RWPE1 (cell line): ENCODE measurements around the gene SYNPO2.
"Not testable (repeated sequence)": the region's sequence is repeated elsewhere in the genome, so short reads cannot be mapped to it uniquely, and the experiment has no call there.

Experiments
- CTCF ChIA-PET: fragments of 350-600 bp; sonication (Branson Sonifier 250); formaldehyde crosslinking; extraction: SDS; loops from one replicate; lab custom pipeline; 2021; lab: Yijun Ruan, JAX
- POLR2A ChIA-PET: fragments of 400-600 bp; formaldehyde crosslinking; extraction: SDS; loops from one replicate; lab custom pipeline; 2020; ENCODE audit warnings: antibody characterized with exemption; ENCODE audit not compliant: low non-redundant PET; lab: Yijun Ruan, JAX
- DNase-seq: peaks from one replicate; pipeline ENCODE4 v3.0.0; 2012; ENCODE audit warnings: low spot score
- H3K27ac ChIP-seq: fragments of 450-650 bp; 2 replicates; pipeline ENCODE4 v1.5.1; 2017
- CTCF ChIP-seq: fragments of 450-650 bp; conservative IDR thresholded peaks from 2 replicates; pipeline ENCODE4 v1.5.1; 2017; ENCODE audit warnings: low read depth, mild to moderate bottlenecking

Gene SYNPO2

GRCh38 chr4:119005928-119006460, 117.3 kb downstream of the SYNPO2 start:
- POLR2A ChIA-PET, result no interaction called here
- no peak for DNase-seq

GRCh38 chr4:119008761-119009160, 120.1 kb downstream of the SYNPO2 start:
- no peak for DNase-seq
- no peak for TF ChIP-seq CTCF
- ChIA-PET POLR2A (interaction anchor here (0.6 kb wide), 1 partner anchor 200 kb away, joined by 4 read pairs; no protein-coding TSS in a partner anchor), CTCF (interaction anchor here (0.6 kb wide), 1 partner anchor 24 kb away, joined by 3 read pairs; no protein-coding TSS in a partner anchor)
- H3K27ac ChIP-seq, result no peak overlapping the region

More at GRCh38 chr4:119005928-119006460, 117.3 kb downstream of the SYNPO2 start:
- no peak overlapping the region for H3K27ac ChIP-seq
- CTCF ChIA-PET, result no interaction called here
- TF ChIP-seq CTCF, result no peak

GRCh38 chr4:119010221-119010620, 121.6 kb downstream of the SYNPO2 start:
- H3K27ac ChIP-seq, POLR2A ChIA-PET, DNase-seq: not testable (repeated sequence)
- CTCF ChIA-PET, result interaction anchor here (0.7 kb wide), 1 partner anchor 77 kb away, joined by 3 read pairs; no protein-coding TSS in a partner anchor

- DNase-seq, result no peak
- ChIA-PET CTCF (interaction anchor here (0.6 to 0.7 kb wide), 2 partner anchors 73 to 76 kb away, joined by 3 to 7 read pairs; no protein-coding TSS in a partner anchor), POLR2A (no interaction called here)
- no peak overlapping the region for H3K27ac ChIP-seq
- TF ChIP-seq CTCF, result no peak
Measured at GRCh38 chr4:119010909-119011606, 122.4 kb downstream of the SYNPO2 start.

- ChIA-PET POLR2A (no interaction called here), CTCF (interaction anchor here (0.6 kb wide), 1 partner anchor 73 kb away, joined by 7 read pairs; no protein-coding TSS in a partner anchor)
- no peak for TF ChIP-seq CTCF
- DNase-seq, result no peak
- no peak overlapping the region for H3K27ac ChIP-seq
Measured at GRCh38 chr4:119011607-119011988, 122.9 kb downstream of the SYNPO2 start.

GRCh38 chr4:119014658-119015057, 126.0 kb downstream of the SYNPO2 start:
- no peak for DNase-seq
- POLR2A ChIA-PET, result no interaction called here
- no peak overlapping the region for H3K27ac ChIP-seq
- no peak for TF ChIP-seq CTCF
- CTCF ChIA-PET, result no interaction called here

- POLR2A ChIA-PET, result no interaction called here
- CTCF ChIA-PET, result interaction anchor here (0.8 kb wide), 1 partner anchor 9 kb away, joined by 3 read pairs; no protein-coding TSS in a partner anchor
Measured at GRCh38 chr4:119016636-119017035, 128.0 kb downstream of the SYNPO2 start.

More at GRCh38 chr4:119016636-119017035, 128.0 kb downstream of the SYNPO2 start:
- no peak for DNase-seq
- H3K27ac ChIP-seq, result no peak overlapping the region
- TF ChIP-seq CTCF, result no peak
